ENCODE results near the gene COX6B2. TPM values are rescaled to one million over a fixed set of nuclear protein-coding genes. Genes with fewer than 3 reads are reported as not detected.

Gene COX6B2
- total RNA-seq, 4 donors from 2014 or later = 0.19 TPM; not detected in 3

DNA sequence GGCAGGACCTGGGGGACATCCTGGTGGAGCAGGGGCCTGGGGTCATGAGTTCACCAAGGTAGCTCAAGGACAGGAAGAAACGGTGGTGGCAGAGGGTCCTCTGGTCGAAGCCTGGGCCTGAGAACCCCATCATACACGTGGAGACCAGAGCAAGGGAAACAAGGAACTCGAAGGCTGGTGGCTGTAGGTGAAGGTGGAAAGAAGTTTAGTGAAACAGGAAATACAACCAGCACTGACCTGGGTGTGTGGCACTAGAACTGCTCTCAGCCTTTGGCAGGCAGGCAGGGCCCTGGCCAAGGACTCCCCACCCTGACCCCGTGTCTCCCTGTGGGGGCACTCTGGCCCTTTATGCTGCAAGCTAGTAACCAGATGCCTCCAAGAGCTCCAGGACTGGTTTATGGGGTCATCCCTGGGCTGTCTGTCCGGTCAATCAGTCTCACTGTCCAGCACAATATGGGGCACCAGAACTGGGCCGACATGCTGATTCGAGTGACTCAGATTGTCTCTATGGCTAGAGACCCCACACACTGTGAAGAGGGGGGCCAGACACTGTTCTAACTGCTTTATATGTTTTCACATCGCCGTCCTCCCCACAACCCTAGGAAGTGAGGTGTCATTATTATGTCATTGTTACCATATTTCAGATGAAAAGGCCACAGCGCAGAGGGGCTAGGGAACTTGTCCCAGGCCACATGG, 3.8 kb downstream of the COX6B2 start:
- H3K27me3 ChIP-seq = peaks cover 11 to 68% (median 46%) of the 10 kb centered on the region in 4 donors
- TF ChIP-seq, protein P1, sequence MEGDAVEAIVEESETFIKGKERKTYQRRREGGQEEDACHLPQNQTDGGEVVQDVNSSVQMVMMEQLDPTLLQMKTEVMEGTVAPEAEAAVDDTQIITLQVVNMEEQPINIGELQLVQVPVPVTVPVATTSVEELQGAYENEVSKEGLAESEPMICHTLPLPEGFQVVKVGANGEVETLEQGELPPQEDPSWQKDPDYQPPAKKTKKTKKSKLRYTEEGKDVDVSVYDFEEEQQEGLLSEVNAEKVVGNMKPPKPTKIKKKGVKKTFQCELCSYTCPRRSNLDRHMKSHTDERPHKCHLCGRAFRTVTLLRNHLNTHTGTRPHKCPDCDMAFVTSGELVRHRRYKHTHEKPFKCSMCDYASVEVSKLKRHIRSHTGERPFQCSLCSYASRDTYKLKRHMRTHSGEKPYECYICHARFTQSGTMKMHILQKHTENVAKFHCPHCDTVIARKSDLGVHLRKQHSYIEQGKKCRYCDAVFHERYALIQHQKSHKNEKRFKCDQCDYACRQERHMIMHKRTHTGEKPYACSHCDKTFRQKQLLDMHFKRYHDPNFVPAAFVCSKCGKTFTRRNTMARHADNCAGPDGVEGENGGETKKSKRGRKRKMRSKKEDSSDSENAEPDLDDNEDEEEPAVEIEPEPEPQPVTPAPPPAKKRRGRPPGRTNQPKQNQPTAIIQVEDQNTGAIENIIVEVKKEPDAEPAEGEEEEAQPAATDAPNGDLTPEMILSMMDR (IDR thresholded peaks at IDR 0.05) = no peak
- TF ChIP-seq POLR2AphosphoS5 (IDR thresholded peaks at IDR 0.05) (no peak), EP300 (IDR thresholded peaks at IDR 0.05) (no peak)
- intact Hi-C loops (cut with DNase I) = no loop called here

GRCh38 chr19:55348317-55349034, 6.0 kb downstream of the COX6B2 start:
- Histone ChIP-seq H3K27me3 (peaks cover 4 to 46% (median 30%) of the 10 kb centered on the region in 4 donors), H3K4me3 (no peak overlapping the region), H3K36me3 (peaks cover 0 to 37% (median 20%) of the 10 kb centered on the region in 4 donors), H3K4me1 (peaks cover 7 to 28% (median 17%) of the 10 kb centered on the region in 4 donors), H3K9me3 (no peaks in the 10 kb centered on the region), H3K27ac (replicated peaks in 1 of 4) (no peak overlapping the region)
- intact Hi-C loops (cut with DNase I) = no loop called here
- DNase-seq (ENCODE audit: extremely low spot score) = no peak
- TF ChIP-seq EP300 (IDR thresholded peaks at IDR 0.05) = no peak
- TF ChIP-seq POLR2A (IDR thresholded peaks at IDR 0.05; ENCODE audit: low read depth) = no peak
- TF ChIP-seq, protein P1 (IDR thresholded peaks at IDR 0.05) = no peak
- no peak for TF ChIP-seq POLR2AphosphoS5 (IDR thresholded peaks at IDR 0.05)
- WGBS = 65% methylated on average over 20 of the region's 22 CpGs

More for the DNA sequence above, 3.8 kb downstream of the COX6B2 start:
- H3K9me3 ChIP-seq = no peaks in the 10 kb centered on the region
- 91% methylated on average over 11 of the region's 11 CpGs for WGBS
- no peak overlapping the region for H3K27ac ChIP-seq (replicated peaks in 1 of 4)
- H3K4me1 ChIP-seq = peaks cover 22 to 36% (median 25%) of the 10 kb centered on the region in 4 donors
- H3K36me3 ChIP-seq = peaks cover 0 to 23% (median 15%) of the 10 kb centered on the region in 4 donors
- H3K4me3 ChIP-seq = no peak overlapping the region
- no peak for DNase-seq (ENCODE audit: extremely low spot score)

- no peak overlapping the region for H3K27ac ChIP-seq (replicated peaks in 1 of 4)
- DNase-seq (ENCODE audit: extremely low spot score) = no peak
- TF ChIP-seq POLR2A (IDR thresholded peaks at IDR 0.05; ENCODE audit: low read depth) = no peak
- TF ChIP-seq, protein P1 (IDR thresholded peaks at IDR 0.05) = no peak
- no peak for TF ChIP-seq EP300 (IDR thresholded peaks at IDR 0.05)
- no peak for TF ChIP-seq POLR2AphosphoS5 (IDR thresholded peaks at IDR 0.05)
- WGBS = 74% methylated on average over 4 of the region's 10 CpGs
- H3K27me3 ChIP-seq = peaks cover 0 to 36% (median 21%) of the 10 kb centered on the region in 4 donors
- H3K36me3 ChIP-seq = peaks cover 0 to 47% (median 29%) of the 10 kb centered on the region in 4 donors
- no peak overlapping the region for H3K4me3 ChIP-seq
- no peaks in the 10 kb centered on the region for H3K9me3 ChIP-seq
- intact Hi-C loops (cut with DNase I) = no loop called here
- peaks cover 3 to 20% (median 11%) of the 10 kb centered on the region in 4 donors for H3K4me1 ChIP-seq
Observed at GRCh38 chr19:55347442-55348009, 7.0 kb downstream of the COX6B2 start.

DNA sequence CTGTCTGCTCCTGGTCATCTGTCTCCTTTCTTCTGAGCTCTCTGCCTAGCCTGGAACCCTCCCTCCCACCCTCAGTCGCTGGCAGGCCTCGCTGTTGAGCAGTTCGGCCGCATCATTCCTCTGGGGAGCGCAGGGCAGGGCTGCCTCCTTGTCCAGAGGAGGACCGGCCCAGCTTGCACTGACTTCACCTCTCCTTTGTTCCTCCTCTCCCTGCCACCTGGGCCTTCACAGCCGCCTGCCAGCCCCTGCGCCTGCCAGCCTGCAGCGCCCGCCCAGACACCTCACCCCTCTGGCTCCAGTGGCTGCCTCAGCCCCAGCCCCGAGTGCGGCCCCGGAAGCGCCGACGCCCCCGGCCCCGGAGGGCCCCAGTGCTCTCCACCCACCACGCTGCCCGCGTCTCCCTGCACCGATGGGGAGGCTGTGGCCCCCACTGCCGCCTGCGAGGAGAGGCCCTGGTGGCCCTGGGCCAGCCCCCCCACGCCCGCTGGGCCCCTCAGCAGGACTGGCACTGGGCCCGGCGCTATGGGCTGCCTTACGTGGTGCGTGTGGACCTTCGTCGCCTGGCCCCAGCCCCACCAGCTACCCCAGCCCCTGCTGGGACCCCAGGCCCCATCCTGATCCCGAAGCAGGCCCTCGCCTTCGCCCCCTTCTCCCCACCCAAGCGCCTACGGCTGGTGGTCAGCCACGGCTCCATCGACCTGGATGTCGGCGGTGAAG, 7.6 kb downstream of the COX6B2 start:
- Histone ChIP-seq H3K36me3 (peaks cover 0 to 53% (median 36%) of the 10 kb centered on the region in 4 donors), H3K4me1 (peaks cover 3 to 25% (median 12%) of the 10 kb centered on the region in 4 donors), H3K9me3 (no peaks in the 10 kb centered on the region), H3K27me3 (peaks cover 0 to 30% (median 14%) of the 10 kb centered on the region in 4 donors), H3K4me3 (no peak overlapping the region), H3K27ac (replicated peaks in 1 of 4) (peak overlapping the region in 1 of 4 donors; percentile 6)
- intact Hi-C loops (cut with DNase I) = no loop called here
- no peak for DNase-seq (ENCODE audit: extremely low spot score)
- no peak for TF ChIP-seq POLR2AphosphoS5 (IDR thresholded peaks at IDR 0.05)
- no peak for TF ChIP-seq POLR2A (IDR thresholded peaks at IDR 0.05; ENCODE audit: low read depth)
- no peak for TF ChIP-seq EP300 (IDR thresholded peaks at IDR 0.05)
- TF ChIP-seq, protein P1 (IDR thresholded peaks at IDR 0.05) = no peak
- WGBS = 94% methylated on average over 6 of the region's 41 CpGs
